Liver (tissue), 3 donors: ENCODE measurements around the gene CARD11.

Source experiments
- HNF4G ChIP-seq: IDR thresholded peaks from 2 replicates; pipeline ENCODE4 v1.6.1; 2016; ENCODE audit warnings: antibody characterized with exemption
- RAD21 ChIP-seq, 2 donors: IDR thresholded peaks; 2 replicates each; pipeline ENCODE4 v1.6.1; 2016; ENCODE audit warnings: antibody characterized with exemption in 2 of 2, mild to moderate bottlenecking in 2 of 2
- TAF1 ChIP-seq: conservative IDR thresholded peaks from 2 replicates; pipeline ENCODE4 v1.6.1; 2016; ENCODE audit warnings: antibody characterized with exemption, mild to moderate bottlenecking
- TF ChIP-seq, protein P1 (sequence below): fragments of 150-350 bp; IDR thresholded peaks from 2 replicates; pipeline ENCODE4 v1.5.1; 2017; ENCODE audit warnings: improper control_type of control experiment, low read depth, low read length; ENCODE audit not compliant: missing input control
- TF ChIP-seq, protein P2 (sequence below): IDR thresholded peaks from 2 replicates; pipeline ENCODE4 v1.6.1; 2016; ENCODE audit warnings: antibody characterized with exemption, mild to moderate bottlenecking
- TF ChIP-seq, protein P3 (sequence below): IDR thresholded peaks from 2 replicates; pipeline ENCODE4 v1.6.1; 2016; ENCODE audit warnings: antibody characterized with exemption
- donor health status: healthy.
- donor health status: healthy.

DNA sequence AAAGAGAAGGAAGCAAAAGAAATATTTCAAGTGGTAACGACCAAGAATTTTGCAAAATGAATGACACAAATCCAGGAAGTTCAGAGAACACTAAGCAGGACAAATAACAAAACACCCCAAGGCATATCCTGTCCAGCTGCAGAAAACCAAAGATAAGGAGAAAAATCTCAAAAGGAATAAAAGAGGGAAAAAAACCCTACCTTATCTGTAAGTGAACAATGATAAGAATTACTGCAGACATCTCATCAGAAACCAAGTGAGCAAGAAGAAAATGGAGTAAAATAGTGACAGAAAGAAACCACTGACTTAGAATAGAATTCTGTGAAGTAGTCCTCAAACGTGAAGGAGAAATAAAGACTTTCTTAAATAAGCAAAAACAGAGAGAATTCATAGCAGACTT is 21.8 kb downstream of the CARD11 start:
- TF ChIP-seq TAF1 = no peak
- TF ChIP-seq, protein P1, sequence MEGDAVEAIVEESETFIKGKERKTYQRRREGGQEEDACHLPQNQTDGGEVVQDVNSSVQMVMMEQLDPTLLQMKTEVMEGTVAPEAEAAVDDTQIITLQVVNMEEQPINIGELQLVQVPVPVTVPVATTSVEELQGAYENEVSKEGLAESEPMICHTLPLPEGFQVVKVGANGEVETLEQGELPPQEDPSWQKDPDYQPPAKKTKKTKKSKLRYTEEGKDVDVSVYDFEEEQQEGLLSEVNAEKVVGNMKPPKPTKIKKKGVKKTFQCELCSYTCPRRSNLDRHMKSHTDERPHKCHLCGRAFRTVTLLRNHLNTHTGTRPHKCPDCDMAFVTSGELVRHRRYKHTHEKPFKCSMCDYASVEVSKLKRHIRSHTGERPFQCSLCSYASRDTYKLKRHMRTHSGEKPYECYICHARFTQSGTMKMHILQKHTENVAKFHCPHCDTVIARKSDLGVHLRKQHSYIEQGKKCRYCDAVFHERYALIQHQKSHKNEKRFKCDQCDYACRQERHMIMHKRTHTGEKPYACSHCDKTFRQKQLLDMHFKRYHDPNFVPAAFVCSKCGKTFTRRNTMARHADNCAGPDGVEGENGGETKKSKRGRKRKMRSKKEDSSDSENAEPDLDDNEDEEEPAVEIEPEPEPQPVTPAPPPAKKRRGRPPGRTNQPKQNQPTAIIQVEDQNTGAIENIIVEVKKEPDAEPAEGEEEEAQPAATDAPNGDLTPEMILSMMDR = no peak
- TF ChIP-seq, protein P2, sequence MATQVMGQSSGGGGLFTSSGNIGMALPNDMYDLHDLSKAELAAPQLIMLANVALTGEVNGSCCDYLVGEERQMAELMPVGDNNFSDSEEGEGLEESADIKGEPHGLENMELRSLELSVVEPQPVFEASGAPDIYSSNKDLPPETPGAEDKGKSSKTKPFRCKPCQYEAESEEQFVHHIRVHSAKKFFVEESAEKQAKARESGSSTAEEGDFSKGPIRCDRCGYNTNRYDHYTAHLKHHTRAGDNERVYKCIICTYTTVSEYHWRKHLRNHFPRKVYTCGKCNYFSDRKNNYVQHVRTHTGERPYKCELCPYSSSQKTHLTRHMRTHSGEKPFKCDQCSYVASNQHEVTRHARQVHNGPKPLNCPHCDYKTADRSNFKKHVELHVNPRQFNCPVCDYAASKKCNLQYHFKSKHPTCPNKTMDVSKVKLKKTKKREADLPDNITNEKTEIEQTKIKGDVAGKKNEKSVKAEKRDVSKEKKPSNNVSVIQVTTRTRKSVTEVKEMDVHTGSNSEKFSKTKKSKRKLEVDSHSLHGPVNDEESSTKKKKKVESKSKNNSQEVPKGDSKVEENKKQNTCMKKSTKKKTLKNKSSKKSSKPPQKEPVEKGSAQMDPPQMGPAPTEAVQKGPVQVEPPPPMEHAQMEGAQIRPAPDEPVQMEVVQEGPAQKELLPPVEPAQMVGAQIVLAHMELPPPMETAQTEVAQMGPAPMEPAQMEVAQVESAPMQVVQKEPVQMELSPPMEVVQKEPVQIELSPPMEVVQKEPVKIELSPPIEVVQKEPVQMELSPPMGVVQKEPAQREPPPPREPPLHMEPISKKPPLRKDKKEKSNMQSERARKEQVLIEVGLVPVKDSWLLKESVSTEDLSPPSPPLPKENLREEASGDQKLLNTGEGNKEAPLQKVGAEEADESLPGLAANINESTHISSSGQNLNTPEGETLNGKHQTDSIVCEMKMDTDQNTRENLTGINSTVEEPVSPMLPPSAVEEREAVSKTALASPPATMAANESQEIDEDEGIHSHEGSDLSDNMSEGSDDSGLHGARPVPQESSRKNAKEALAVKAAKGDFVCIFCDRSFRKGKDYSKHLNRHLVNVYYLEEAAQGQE = no peak
- no peak for TF ChIP-seq HNF4G
- TF ChIP-seq, protein P3, sequence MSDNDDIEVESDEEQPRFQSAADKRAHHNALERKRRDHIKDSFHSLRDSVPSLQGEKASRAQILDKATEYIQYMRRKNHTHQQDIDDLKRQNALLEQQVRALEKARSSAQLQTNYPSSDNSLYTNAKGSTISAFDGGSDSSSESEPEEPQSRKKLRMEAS = no peak
- TF ChIP-seq RAD21 (IDR thresholded peaks at IDR 0.05) = no peak
